ENCODE data around the gene TPM3. TPM values are rescaled to one million over a fixed set of nuclear protein-coding genes. Genes with fewer than 3 reads are reported as not detected.

Gene TPM3
- polyA plus RNA-seq, 1 donor, result 272 TPM

Other genes starting within 250 kb of the TPM3 start
- 44.3 TPM for gene DENND4B, start 245.4 kb downstream of the TPM3 start, polyA plus RNA-seq (ENCODE audit: insufficient read length)
- gene CRTC2, start 233.5 kb downstream of the TPM3 start, polyA plus RNA-seq (ENCODE audit: insufficient read length), result 48.2 TPM
- 66.4 TPM for gene SLC39A1, start 228.6 kb downstream of the TPM3 start, polyA plus RNA-seq (ENCODE audit: insufficient read length)
- gene CREB3L4, start 224.2 kb downstream of the TPM3 start, polyA plus RNA-seq (ENCODE audit: insufficient read length), result 36.1 TPM
- gene JTB, start 214.4 kb downstream of the TPM3 start, polyA plus RNA-seq (ENCODE audit: insufficient read length), result 89.6 TPM
- gene RAB13, start 205.8 kb downstream of the TPM3 start, polyA plus RNA-seq (ENCODE audit: insufficient read length), result 151 TPM
- 2,566 TPM for gene RPS27, start 201.3 kb downstream of the TPM3 start, polyA plus RNA-seq (ENCODE audit: insufficient read length)
- 0.17 TPM for gene NUP210L, start 37.0 kb downstream of the TPM3 start, polyA plus RNA-seq (ENCODE audit: insufficient read length)
- not detected for gene CFAP141, start 14.2 kb upstream of the TPM3 start, polyA plus RNA-seq (ENCODE audit: insufficient read length)
- 210 TPM for gene UBAP2L, start 28.9 kb upstream of the TPM3 start, polyA plus RNA-seq (ENCODE audit: insufficient read length)
- gene HAX1, start 80.5 kb upstream of the TPM3 start, polyA plus RNA-seq (ENCODE audit: insufficient read length), result 73.5 TPM
- gene AQP10, start 129.0 kb upstream of the TPM3 start, polyA plus RNA-seq (ENCODE audit: insufficient read length), result 0.13 TPM
- gene ATP8B2, start 133.4 kb upstream of the TPM3 start, polyA plus RNA-seq (ENCODE audit: insufficient read length), result 30.3 TPM
- 6.4 TPM for gene IL6R, start 213.2 kb upstream of the TPM3 start, polyA plus RNA-seq (ENCODE audit: insufficient read length)